GM12801 (cell line): ENCODE results near the gene TEAD1.

Source experiments
- TF ChIP-seq, protein P1 (sequence below): IDR thresholded peaks from one replicate; pipeline ENCODE4 v1.5.1; 2011; ENCODE audit warnings: control low read depth; ENCODE audit not compliant: insufficient read length; ENCODE audit errors: extremely low read depth

TEAD1 gene

DNA sequence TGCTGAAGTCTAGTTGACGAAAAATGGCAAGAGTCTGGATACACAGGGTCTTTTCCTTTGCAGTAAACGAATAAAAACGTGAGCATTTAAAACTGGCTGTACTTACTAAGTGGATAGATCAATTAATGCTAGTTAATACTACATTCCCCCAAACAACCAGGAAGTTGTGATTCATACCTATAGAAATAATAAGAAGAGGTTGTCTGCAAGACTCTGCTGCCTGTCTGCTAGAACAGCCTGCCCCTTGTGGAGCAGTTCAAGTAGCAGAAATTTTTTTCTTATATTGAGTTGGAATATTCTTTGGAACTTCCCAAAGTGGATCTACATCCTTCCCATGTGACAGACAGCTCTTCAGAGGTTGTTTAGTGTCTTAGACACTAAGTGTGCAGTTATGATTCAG is 86.8 kb downstream of the TEAD1 start:
- TF ChIP-seq, protein P1, sequence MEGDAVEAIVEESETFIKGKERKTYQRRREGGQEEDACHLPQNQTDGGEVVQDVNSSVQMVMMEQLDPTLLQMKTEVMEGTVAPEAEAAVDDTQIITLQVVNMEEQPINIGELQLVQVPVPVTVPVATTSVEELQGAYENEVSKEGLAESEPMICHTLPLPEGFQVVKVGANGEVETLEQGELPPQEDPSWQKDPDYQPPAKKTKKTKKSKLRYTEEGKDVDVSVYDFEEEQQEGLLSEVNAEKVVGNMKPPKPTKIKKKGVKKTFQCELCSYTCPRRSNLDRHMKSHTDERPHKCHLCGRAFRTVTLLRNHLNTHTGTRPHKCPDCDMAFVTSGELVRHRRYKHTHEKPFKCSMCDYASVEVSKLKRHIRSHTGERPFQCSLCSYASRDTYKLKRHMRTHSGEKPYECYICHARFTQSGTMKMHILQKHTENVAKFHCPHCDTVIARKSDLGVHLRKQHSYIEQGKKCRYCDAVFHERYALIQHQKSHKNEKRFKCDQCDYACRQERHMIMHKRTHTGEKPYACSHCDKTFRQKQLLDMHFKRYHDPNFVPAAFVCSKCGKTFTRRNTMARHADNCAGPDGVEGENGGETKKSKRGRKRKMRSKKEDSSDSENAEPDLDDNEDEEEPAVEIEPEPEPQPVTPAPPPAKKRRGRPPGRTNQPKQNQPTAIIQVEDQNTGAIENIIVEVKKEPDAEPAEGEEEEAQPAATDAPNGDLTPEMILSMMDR, result no peak

DNA sequence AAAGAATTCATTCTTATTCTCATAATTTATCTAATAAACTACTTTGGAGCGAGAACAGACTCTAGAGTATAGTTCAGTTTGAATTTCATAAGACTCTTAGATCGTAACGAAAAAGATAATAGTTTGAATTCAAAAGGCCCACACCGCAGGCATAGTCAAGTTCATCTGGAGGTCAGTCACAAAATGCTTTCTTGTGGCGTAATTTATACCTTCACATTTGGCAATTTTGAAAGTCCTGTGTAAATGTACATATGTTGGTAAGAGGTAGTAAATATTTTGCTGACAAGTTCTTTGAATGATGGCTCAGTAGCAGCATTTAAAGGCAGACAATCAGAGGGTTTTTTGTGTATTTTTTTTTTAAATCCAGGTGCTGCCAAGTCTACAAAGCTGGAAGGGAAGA is 88.1 kb downstream of the TEAD1 start:
- TF ChIP-seq, protein P1, result no peak

DNA sequence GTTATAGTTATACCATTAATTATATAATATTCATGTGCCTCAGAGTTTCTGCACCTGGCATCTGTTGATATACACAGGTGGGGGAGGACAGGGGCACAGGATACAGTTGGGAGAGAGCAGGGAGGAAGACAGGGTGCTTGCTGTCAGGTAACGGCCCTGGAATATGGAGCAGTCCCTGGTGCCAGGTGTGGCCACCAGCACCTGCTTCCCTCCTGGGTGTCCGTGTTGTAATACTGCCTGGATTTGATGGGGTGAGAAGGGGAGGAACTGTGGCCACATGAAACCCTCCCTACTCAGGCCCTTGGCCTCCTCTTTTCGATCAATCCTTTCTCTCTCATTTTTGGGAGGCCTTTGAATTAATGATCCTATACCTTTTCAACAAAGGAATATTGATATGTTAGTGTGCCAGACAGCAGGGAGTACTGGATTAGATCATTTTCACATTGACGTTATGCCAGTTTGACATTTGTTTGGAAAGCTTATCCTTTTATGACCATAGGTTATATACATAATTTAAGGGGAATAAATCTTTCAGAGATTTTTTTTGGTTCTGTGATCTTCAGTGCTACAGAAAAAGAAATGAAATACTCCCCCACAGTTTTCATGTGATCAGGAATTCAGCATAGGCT is 88.6 kb downstream of the TEAD1 start:
- TF ChIP-seq, protein P1, result no peak

DNA sequence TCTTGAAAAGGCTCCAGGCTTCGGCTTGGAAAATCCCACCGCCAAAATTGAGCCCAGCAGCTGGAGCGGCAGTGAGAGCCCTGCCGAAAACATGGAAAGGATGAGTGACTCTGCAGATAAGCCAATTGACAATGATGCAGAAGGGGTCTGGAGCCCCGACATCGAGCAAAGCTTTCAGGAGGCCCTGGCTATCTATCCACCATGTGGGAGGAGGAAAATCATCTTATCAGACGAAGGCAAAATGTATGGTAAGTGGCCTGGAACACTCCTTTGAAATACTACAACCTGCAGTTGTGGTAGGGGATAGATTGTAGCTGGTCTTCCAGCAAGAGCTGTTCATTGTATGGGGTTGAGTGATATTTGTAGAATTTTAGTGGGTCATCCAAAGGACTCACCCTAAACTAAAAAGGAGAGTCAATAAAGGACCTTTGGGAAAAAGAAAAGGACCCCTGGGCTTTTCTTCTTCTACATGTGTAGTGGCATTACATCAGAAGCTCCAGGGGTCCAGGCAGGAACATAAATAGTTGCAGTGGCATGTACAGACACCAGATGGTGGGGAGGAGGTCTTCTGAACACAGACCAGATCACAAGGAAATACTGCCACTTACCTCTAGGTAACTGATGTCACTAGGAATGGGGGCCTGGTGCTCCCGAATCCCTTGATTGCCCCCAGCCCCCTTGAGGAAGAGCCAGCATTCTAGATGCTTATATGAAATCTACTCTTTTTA is 90.1 kb downstream of the TEAD1 start:
- TF ChIP-seq, protein P1, result no peak

DNA sequence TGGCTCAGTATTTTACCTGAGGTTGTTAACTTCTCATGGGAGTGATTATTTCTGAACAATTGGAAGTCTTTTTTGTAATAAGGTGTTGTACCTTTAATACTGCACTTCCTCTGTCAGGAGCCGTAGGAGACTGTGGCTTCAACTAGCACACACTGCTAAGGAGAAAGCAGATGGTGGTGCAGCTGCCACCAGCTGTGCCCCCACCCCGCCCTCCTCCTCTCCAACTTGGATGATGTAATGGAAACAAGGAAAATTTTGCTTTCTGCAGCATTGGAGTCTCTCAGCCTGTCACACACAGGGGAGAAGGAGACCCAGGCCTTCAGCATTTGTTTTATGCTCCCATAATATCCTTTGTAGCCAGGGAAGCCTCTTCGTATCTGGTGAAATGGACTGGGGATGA is 91.2 kb downstream of the TEAD1 start:
- TF ChIP-seq, protein P1, result no peak

DNA sequence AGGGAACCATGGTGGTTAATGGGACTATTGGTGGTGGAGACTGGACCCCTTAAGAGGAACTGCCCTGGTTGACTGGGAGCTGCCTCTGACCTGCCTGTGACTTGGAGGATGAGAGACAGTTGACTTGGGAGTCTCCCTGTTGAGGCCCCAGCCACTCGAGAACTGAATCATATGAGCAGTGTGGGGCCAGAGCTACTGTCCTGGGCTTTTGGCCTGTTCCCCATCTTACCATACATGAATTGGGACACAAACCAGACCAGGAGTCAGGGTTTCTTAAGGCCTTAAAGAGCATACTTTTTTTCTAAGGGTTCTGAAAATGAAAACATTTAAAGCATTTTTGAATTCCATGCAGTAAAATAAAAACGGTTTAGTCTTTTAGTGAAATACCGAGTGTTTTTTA is 92.8 kb downstream of the TEAD1 start:
- TF ChIP-seq, protein P1, result no peak

DNA sequence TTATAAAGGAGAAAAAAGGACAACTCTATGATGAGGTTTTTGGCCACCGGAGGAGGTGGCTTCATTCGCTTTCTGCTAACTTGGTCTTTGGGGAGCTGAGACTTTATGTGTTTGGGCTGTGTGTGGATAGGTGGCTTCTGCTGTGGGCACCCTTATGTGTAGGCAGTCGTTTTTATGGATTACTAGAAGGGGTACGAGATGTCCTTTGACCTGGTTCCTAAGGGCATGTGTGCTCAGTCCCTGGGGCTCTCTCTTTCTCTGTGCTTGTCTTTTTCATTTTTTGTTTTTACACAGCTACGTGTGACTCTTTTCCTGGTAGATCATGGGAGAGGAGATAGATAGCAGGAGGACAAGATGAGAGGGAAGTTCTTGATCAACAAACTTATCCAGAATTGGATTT is 93.4 kb downstream of the TEAD1 start:
- TF ChIP-seq, protein P1, result no peak
